ENCODE results near the gene HIVEP3. TPM values are rescaled to one million over a fixed set of nuclear protein-coding genes. Genes with fewer than 3 reads are reported as not detected.

Gene HIVEP3
- total RNA-seq, 2 donors from 2014 or later: 3.4 to 4.0 TPM

DNA sequence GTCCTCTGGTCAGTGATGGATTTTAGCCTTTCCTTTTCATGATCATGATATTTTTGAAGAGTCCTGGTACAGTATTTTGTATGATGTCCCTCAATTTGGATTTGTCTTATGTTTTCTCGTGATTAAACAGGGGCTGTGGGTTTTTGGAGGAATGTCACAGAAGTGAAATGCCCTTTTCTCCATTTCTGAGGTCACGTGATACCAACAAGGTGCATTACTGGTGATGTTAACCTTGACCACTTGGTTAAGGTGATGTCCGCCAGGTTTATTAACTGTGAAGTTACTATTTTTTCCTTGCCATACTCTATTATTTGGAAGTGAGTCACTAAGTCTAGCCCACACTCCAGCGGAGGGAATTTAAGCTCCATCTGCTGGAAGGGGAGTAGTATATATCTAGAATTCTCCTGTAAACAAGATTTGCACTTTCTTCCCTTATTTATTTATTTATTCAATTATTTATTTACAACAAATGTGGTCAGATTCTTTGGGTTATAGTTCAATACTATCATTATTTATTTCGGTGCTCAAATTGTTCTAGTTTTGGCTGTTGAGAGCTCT, 123.4 kb downstream of the HIVEP3 start:
- H3K4me1 ChIP-seq: peaks cover 2% of the 10 kb centered on the region
- ATAC-seq: no peak
- H3K27ac ChIP-seq: no peak overlapping the region
- H3K27me3 ChIP-seq: no peaks in the 10 kb centered on the region
- TF ChIP-seq, protein P1, sequence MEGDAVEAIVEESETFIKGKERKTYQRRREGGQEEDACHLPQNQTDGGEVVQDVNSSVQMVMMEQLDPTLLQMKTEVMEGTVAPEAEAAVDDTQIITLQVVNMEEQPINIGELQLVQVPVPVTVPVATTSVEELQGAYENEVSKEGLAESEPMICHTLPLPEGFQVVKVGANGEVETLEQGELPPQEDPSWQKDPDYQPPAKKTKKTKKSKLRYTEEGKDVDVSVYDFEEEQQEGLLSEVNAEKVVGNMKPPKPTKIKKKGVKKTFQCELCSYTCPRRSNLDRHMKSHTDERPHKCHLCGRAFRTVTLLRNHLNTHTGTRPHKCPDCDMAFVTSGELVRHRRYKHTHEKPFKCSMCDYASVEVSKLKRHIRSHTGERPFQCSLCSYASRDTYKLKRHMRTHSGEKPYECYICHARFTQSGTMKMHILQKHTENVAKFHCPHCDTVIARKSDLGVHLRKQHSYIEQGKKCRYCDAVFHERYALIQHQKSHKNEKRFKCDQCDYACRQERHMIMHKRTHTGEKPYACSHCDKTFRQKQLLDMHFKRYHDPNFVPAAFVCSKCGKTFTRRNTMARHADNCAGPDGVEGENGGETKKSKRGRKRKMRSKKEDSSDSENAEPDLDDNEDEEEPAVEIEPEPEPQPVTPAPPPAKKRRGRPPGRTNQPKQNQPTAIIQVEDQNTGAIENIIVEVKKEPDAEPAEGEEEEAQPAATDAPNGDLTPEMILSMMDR (IDR thresholded peaks at IDR 0.05): peak in 5 of 7 experiments; percentile 8 to 44 (median 33)
- TF ChIP-seq POLR2A (IDR thresholded peaks at IDR 0.05): no peak
- H3K4me3 ChIP-seq: no peak overlapping the region
- WGBS, 2 donors: 55 to 82% methylated on average over 5 of the region's 5 CpGs
- intact Hi-C loops (cut with DNase I): no loop called here
- no peaks in the 10 kb centered on the region for H3K36me3 ChIP-seq (replicated peaks in 1 of 2; ENCODE audit: insufficient read depth in 1 of 2, low read depth in 2 of 2)
- DNase-seq: no peak
- no peaks in the 10 kb centered on the region for H3K9me3 ChIP-seq

DNA sequence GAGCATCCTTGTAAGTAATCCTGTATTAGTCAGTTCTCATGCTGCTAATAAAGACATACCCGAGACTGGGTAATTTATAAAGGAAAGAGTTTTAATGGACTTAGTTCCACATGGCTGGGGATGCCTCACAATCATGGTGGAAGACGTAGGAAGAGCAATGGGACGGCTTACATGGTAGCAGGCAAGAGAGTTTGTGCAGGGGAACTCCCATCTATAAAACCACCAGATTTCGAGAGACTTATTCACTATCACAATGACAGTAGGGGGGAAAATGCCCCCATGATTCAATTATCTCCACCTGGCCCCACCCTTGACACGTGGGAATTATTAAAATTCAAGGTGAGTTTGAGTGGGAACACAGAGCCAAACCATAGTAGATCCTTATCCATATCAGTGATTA, 124.7 kb downstream of the HIVEP3 start:
- 86 to 94% methylated on average over 5 of the region's 5 CpGs for WGBS, 2 donors
- Histone ChIP-seq H3K27ac (no peak overlapping the region), H3K27me3 (no peaks in the 10 kb centered on the region), H3K9me3 (no peaks in the 10 kb centered on the region), H3K36me3 (replicated peaks in 1 of 2; ENCODE audit: insufficient read depth in 1 of 2, low read depth in 2 of 2) (no peaks in the 10 kb centered on the region), H3K4me3 (no peak overlapping the region), H3K4me1 (peaks cover 8% of the 10 kb centered on the region)
- ATAC-seq (no peak), DNase-seq (no peak)
- TF ChIP-seq, protein P1 (IDR thresholded peaks at IDR 0.05): no peak
- TF ChIP-seq POLR2A (IDR thresholded peaks at IDR 0.05): no peak
- intact Hi-C loops (cut with DNase I): no loop called here

DNA sequence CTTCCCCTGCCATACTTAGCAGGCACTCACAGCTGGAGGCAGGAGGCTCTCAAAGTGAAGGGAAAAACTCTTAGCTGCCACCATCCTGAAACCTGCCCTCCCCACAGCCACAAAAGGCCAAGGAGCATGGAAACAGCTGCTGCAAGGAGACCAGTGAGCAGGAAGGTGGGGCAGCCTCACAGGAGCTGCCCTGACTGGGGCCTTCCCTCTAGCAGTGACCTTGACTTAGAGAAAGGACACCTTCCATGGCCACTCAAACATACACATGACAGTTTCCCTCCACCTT, 126.3 kb downstream of the HIVEP3 start:
- H3K4me3 ChIP-seq: no peak overlapping the region
- no peak overlapping the region for H3K27ac ChIP-seq
- H3K9me3 ChIP-seq: no peaks in the 10 kb centered on the region
- H3K4me1 ChIP-seq: peaks cover 8% of the 10 kb centered on the region
- DNase-seq (no peak), ATAC-seq (no peak)
- H3K27me3 ChIP-seq: no peaks in the 10 kb centered on the region
- no peaks in the 10 kb centered on the region for H3K36me3 ChIP-seq (replicated peaks in 1 of 2; ENCODE audit: insufficient read depth in 1 of 2, low read depth in 2 of 2)
- no peak for TF ChIP-seq POLR2A (IDR thresholded peaks at IDR 0.05)
- TF ChIP-seq, protein P1 (IDR thresholded peaks at IDR 0.05): no peak
- intact Hi-C loops (cut with DNase I): no loop called here

DNA sequence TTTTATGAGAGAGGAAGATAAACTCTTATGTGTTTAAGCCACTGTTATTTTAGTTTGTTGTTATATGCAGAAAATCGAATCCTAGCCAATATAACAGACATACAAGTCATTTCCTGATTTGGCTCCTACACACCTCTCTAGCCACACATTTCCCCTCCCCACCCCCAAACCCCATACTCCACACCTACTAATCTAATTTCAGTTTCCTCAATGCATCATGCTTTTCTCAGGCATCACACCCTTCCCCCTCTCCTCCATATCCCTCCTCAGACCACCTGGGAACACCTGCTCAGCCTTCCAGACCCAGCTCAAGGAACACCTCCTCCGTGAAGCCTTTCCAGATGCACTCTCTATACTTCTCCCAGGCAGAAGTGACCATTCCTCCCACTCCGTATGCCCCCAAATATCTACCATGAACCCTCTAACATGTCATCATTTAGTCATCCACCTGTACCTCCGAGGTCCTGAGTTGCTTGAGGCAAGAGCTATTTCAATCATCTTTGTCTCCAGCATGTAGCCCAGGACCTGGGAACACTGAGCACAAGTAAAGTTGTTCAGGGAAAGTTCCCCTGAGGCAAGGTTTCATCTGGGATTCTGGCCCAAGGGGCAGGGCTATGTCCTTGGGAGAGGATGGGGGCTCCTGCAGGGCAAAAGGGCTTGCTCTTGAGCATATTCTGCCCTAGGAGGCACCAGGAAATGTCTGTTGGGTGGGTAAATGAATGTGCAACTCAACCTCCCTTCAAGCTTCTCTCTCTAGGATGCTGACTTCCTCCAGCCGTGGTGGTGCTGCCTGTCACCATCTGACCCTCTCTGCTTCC, 126.8 kb downstream of the HIVEP3 start:
- H3K27me3 ChIP-seq: no peaks in the 10 kb centered on the region
- H3K4me3 ChIP-seq: no peak overlapping the region
- 83 to 95% methylated on average over 5 of the region's 5 CpGs for WGBS, 2 donors
- intact Hi-C loops (cut with DNase I): no loop called here
- no peaks in the 10 kb centered on the region for H3K9me3 ChIP-seq
- H3K4me1 ChIP-seq: peaks cover 8% of the 10 kb centered on the region
- TF ChIP-seq, protein P1 (IDR thresholded peaks at IDR 0.05): no peak
- no peak for TF ChIP-seq POLR2A (IDR thresholded peaks at IDR 0.05)
- no peak for ATAC-seq
- H3K27ac ChIP-seq: no peak overlapping the region
- H3K36me3 ChIP-seq (replicated peaks in 1 of 2; ENCODE audit: insufficient read depth in 1 of 2, low read depth in 2 of 2): no peaks in the 10 kb centered on the region
- no peak for DNase-seq

DNA sequence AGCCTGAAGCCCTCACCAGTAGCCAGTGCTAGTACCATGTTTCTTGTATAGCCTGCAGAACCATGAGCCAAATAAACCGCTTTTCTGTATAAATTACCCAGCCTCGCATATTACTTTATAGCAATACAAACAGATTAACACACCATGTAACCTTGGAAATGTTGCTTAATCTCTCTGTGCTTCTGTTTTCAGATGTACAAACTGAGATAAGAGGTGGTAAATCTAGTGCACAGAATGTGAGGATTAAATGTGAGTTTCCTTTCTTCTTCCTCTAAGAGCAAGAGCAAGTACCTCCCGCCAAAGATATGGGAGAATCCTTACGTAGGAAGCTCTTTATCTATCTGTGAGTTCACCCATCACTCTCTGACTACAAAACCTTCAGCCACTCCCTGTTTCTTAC, 128.4 kb downstream of the HIVEP3 start:
- Histone ChIP-seq H3K27me3 (no peaks in the 10 kb centered on the region), H3K4me3 (no peak overlapping the region), H3K9me3 (no peaks in the 10 kb centered on the region), H3K4me1 (peaks cover 8% of the 10 kb centered on the region), H3K36me3 (replicated peaks in 1 of 2; ENCODE audit: insufficient read depth in 1 of 2, low read depth in 2 of 2) (no peaks in the 10 kb centered on the region), H3K27ac (no peak overlapping the region)
- DNase-seq: no peak
- TF ChIP-seq POLR2A (IDR thresholded peaks at IDR 0.05): no peak
- TF ChIP-seq, protein P1 (IDR thresholded peaks at IDR 0.05): no peak
- no peak for ATAC-seq
- intact Hi-C loops (cut with DNase I): no loop called here
- 59 to 82% methylated on average over 4 of the region's 4 CpGs for WGBS, 2 donors

Data from body of pancreas (tissue), 4 donors.